HCT116 (cell line): ENCODE measurements around the gene DCST2. TPM values are rescaled to one million over a fixed set of nuclear protein-coding genes. Genes with fewer than 3 reads are reported as not detected.

Source experiments
- ATAC-seq: fragments of 200-7000 bp; cut with Tn5 transposase; 2 replicates; pipeline ENCODE4 v1.9.1; 2020; ENCODE audit warnings: mild to moderate bottlenecking, moderate library complexity
- BruUV-seq: library from RNA; stranded (reverse); fragments of 400-500 nt; replicated peaks from 2 replicates; lab custom pipeline; 2021; lab: Mats Ljungman, UMichigan
- CTCF ChIA-PET: fragments of 300-600 bp; sonication (Branson Sonifier 250); formaldehyde crosslinking; loops from one replicate; lab custom pipeline; 2021; ENCODE audit warnings: antibody characterized with exemption; lab: Charles Lee
- POLR2A ChIA-PET: fragments of 300-600, 350-600 bp; sonication (Branson Sonifier 250); formaldehyde crosslinking; loops from one replicate; lab custom pipeline; 2021; ENCODE audit warnings: antibody characterized with exemption; lab: Charles Lee
- RAD21 ChIA-PET, 2 experiments: fragments of 300-600 bp; sonication (Branson Sonifier 250); formaldehyde crosslinking; loops; one replicate each; lab custom pipeline; 2023; ENCODE audit warnings: low total read pairs in 2 of 2; ENCODE audit not compliant: uncharacterized antibody in 2 of 2, unreplicated experiment in 2 of 2, low non-redundant PET in 1 of 2; lab: Charles Lee
- DNase-seq: peaks from one replicate; pipeline ENCODE4 v3.0.0-alpha.2; 2010; ENCODE audit warnings: low read depth, low spot score
- H2AFZ ChIP-seq: fragments of 200-600 bp; shearing (Covaris generic), sonication (generic); 2 replicates; pipeline ENCODE4 v1.6.1; 2017; ENCODE audit warnings: low read depth, mixed run types, mixed read lengths, antibody characterized with exemption, low read length; ENCODE audit not compliant: poor library complexity, severe bottlenecking
- H3K27ac ChIP-seq: 2 replicates; pipeline ENCODE4 v1.5.1; 2012; ENCODE audit warnings: low read depth, low read length
- H3K27me3 ChIP-seq: fragments of 200-600 bp; sonication (generic); 2 replicates; pipeline ENCODE4 v1.6.1; 2016; ENCODE audit warnings: mixed run types, low read length, mixed read lengths; ENCODE audit not compliant: insufficient read depth
- H3K36me3 ChIP-seq, 2 experiments: fragments of 200-500 bp in 1 of 2; fragments of 200-600 bp in 1 of 2; sonication (Bioruptor generic) in 1 of 2; sonication (generic) in 1 of 2; 2 replicates each; pipeline versions ENCODE4 v1.5.1 to v1.6.1; 2014 to 2016; ENCODE audit warnings: low read length in 2 of 2, inconsistent platforms in 1 of 2, mixed read lengths in 1 of 2, mixed run types in 1 of 2; ENCODE audit not compliant: insufficient read depth in 2 of 2, control insufficient read depth in 1 of 2
- H3K4me1 ChIP-seq, 2 experiments: fragments of 200-600 bp in 1 of 2; sonication (generic) in 1 of 2; 2 replicates each; pipeline versions ENCODE4 v1.5.1 to v1.6.1; 2012 to 2017; ENCODE audit warnings: low read length in 2 of 2, inconsistent platforms in 1 of 2, mild to moderate bottlenecking in 1 of 2, mixed read lengths in 1 of 2, mixed run types in 1 of 2, moderate library complexity in 1 of 2; ENCODE audit not compliant: insufficient read depth in 2 of 2, control insufficient read depth in 1 of 2
- H3K4me2 ChIP-seq: fragments of 200-600 bp; sonication (generic); 2 replicates; pipeline ENCODE4 v1.6.1; 2017; ENCODE audit warnings: mixed run types, low read length, mixed read lengths
- H3K4me3 ChIP-seq, 2 experiments: fragments of 200-600 bp in 1 of 2; sonication (generic) in 1 of 2; replicated peaks in 1 of 2; 2 replicates each; pipeline ENCODE4 v1.5.1; 2011 to 2016; ENCODE audit warnings: low read length in 2 of 2, control low read depth in 1 of 2, low read depth in 1 of 2, mild to moderate bottlenecking in 1 of 2, mixed read lengths in 1 of 2, mixed run types in 1 of 2
- H3K79me2 ChIP-seq: fragments of 200-600 bp; sonication (generic); 2 replicates; pipeline ENCODE4 v1.6.1; 2017; ENCODE audit warnings: mild to moderate bottlenecking, mixed run types, low read length, moderate library complexity, mixed read lengths; ENCODE audit not compliant: insufficient read depth
- H3K9ac ChIP-seq: fragments of 200-600 bp; sonication (generic); 2 replicates; pipeline ENCODE4 v1.6.1; 2016; ENCODE audit warnings: low read length, mixed read lengths
- H3K9me2 ChIP-seq: fragments of 200-600 bp; sonication (generic), shearing (Covaris generic); 2 replicates; pipeline ENCODE4 v1.6.1; 2017; ENCODE audit warnings: mixed run types, mild to moderate bottlenecking, moderate library complexity; ENCODE audit not compliant: insufficient read depth
- H3K9me3 ChIP-seq, 2 experiments: fragments of 200-500 bp in 1 of 2; fragments of 200-600 bp in 1 of 2; sonication (Bioruptor generic) in 1 of 2; sonication (generic) in 1 of 2; 2 replicates each; pipeline ENCODE4 v1.6.1; 2014 to 2017; ENCODE audit warnings: low read length in 2 of 2, mixed read lengths in 2 of 2, inconsistent platforms in 1 of 2, low read depth in 1 of 2, mild to moderate bottlenecking in 1 of 2, mixed run types in 1 of 2, moderate library complexity in 1 of 2; ENCODE audit not compliant: control insufficient read depth in 1 of 2, insufficient read depth in 1 of 2
- H4K20me1 ChIP-seq: fragments of 200-600 bp; sonication (generic), shearing (Covaris generic); 2 replicates; pipeline ENCODE4 v1.6.1; 2017; ENCODE audit warnings: mixed run types, mild to moderate bottlenecking, moderate library complexity; ENCODE audit not compliant: insufficient read depth
- CTCF ChIP-seq, 3 experiments: fragments of 200-600 bp in 1 of 3; sonication (generic) in 1 of 3; IDR thresholded peaks in 2 of 3; conservative IDR thresholded peaks in 1 of 3; 2 replicates each; pipeline ENCODE4 v1.5.1; 2012 to 2017; ENCODE audit warnings: low read depth in 2 of 3, low read length in 2 of 3, antibody characterized with exemption in 1 of 3, borderline replicate concordance in 1 of 3, control low read depth in 1 of 3, mild to moderate bottlenecking in 1 of 3, mixed read lengths in 1 of 3, mixed run types in 1 of 3, moderate library complexity in 1 of 3; ENCODE audit not compliant: insufficient read depth in 1 of 3
- ELF1 ChIP-seq: IDR thresholded peaks from 2 replicates; pipeline ENCODE4 v1.6.1; 2012; ENCODE audit warnings: low read depth, borderline replicate concordance
- EZH2phosphoT487 ChIP-seq: fragments of 200-600 bp; IDR thresholded peaks from 2 replicates; pipeline ENCODE4 v1.6.1; 2018; ENCODE audit warnings: antibody characterized with exemption, borderline replicate concordance
- JUND ChIP-seq: IDR thresholded peaks from 2 replicates; pipeline ENCODE4 v1.6.1; 2012
- POLR2A ChIP-seq: IDR thresholded peaks from 2 replicates; pipeline ENCODE4 v1.7.0; 2011; ENCODE audit warnings: borderline replicate concordance; ENCODE audit not compliant: insufficient read depth, insufficient read length; ENCODE audit errors: extremely low read depth
- TCF7L2 ChIP-seq: IDR thresholded peaks from 2 replicates; pipeline ENCODE4 v1.7.0; 2011; ENCODE audit warnings: borderline replicate concordance, inconsistent platforms; ENCODE audit not compliant: insufficient read depth, insufficient read length; ENCODE audit errors: extremely low read depth
- YY1 ChIP-seq: IDR thresholded peaks from 2 replicates; pipeline ENCODE4 v1.6.1; 2011; ENCODE audit warnings: low read length, low read depth, moderate library complexity, mild to moderate bottlenecking; ENCODE audit not compliant: insufficient replicate concordance; ENCODE audit errors: extremely low read depth
- ZBTB33 ChIP-seq: IDR thresholded peaks from 2 replicates; pipeline ENCODE4 v1.6.1; 2011; ENCODE audit warnings: mild to moderate bottlenecking, low read length, moderate library complexity; ENCODE audit not compliant: insufficient replicate concordance; ENCODE audit errors: extremely low read depth
- ZFX ChIP-seq: fragments of 450-650 bp; IDR thresholded peaks from 2 replicates; pipeline ENCODE4 v1.6.1; 2017
- intact Hi-C: fragments of 100-400 bp; cut with micrococcal nuclease; formaldehyde crosslinking; loops from 2 replicates; pipeline ENCODE4 v1.10.0; 2022
- total RNA-seq: library from RNA; stranded (reverse); gene quantifications from one replicate; pipeline ENCODE4 v1.2.1, GENCODE V29; 2021; ENCODE audit not compliant: unreplicated experiment

The DCST2 gene
- total RNA-seq, 1 experiment from 2014 or later = 2.0 TPM

- intact Hi-C loops = no loop called here
- Histone ChIP-seq H4K20me1 (no peaks in the 10 kb centered on the region), H3K27me3 (no peaks in the 10 kb centered on the region), H3K9me2 (no peaks in the 10 kb centered on the region), H3K4me3 (no peak overlapping the region), H3K27ac (no peak overlapping the region), H3K9me3 (no peaks in the 10 kb centered on the region), H3K4me1 (peaks cover 30 to 50% of the 10 kb centered on the region in 2 experiments), H3K79me2 (0 out of 2 replicates have a peak, but pooled peaks cover 5% of the 10 kb centered on the region), H2AFZ (no peak overlapping the region), H3K9ac (no peak overlapping the region), H3K36me3 (peaks cover 0 to 13% of the 10 kb centered on the region in 2 experiments; a peak in 2 of 4 replicates), H3K4me2 (no peak overlapping the region)
- RAD21 ChIA-PET = no interaction called here
- ATAC-seq = no peak
- CTCF ChIA-PET = interaction anchor here (6.7 kb wide), 1 partner anchor 19 kb away, joined by 44 read pairs; no protein-coding TSS in a partner anchor
- BruUV-seq = no TSS peak
- TF ChIP-seq ELF1 = no peak
- no peak for TF ChIP-seq POLR2A
- no peak for TF ChIP-seq EZH2phosphoT487
- no peak for TF ChIP-seq ZFX
- no peak for TF ChIP-seq CTCF (IDR thresholded peaks at IDR 0.05 in 2 of 3, conservative IDR thresholded peaks at IDR 0.05 in 1 of 3; ENCODE audit: borderline replicate concordance in 1 of 3, insufficient read depth in 1 of 3, low read depth in 2 of 3, low read length in 2 of 3)
- TF ChIP-seq ZBTB33 = no peak
- no peak for TF ChIP-seq YY1
- TF ChIP-seq TCF7L2 = no peak
- TF ChIP-seq JUND = no peak
- POLR2A ChIA-PET = interaction anchor here (1.4 kb wide), 1 partner anchor 18 kb away, joined by 3 read pairs; no protein-coding TSS in a partner anchor
- no peak for DNase-seq
These were observed 33.2 kb upstream of the DCST2 start for GRCh38 chr1:155066777-155067176.
